Measurements from ENCODE around the gene CAPN8. TPM values are rescaled to one million over a fixed set of nuclear protein-coding genes. Genes with fewer than 3 reads are reported as not detected.

CAPN8 gene
- total RNA-seq, 1 experiment from 2014 or later = 94.7 TPM

GRCh38 chr1:223669003-223669795, 3.7 kb upstream of the CAPN8 start:
- Histone ChIP-seq H3K9me2 (ENCODE audit: insufficient read depth) (no peaks in the 10 kb centered on the region), H3K79me2 (ENCODE audit: low read depth) (peaks cover 12% of the 10 kb centered on the region), H3K4me2 (peak overlapping the region; percentile 84), H3K4me1 (replicated peaks; ENCODE audit: insufficient read depth) (peaks cover 68% of the 10 kb centered on the region), H3K27me3 (ENCODE audit: insufficient read depth, low read depth) (no peaks in the 10 kb centered on the region), H3F3A (ENCODE audit: insufficient read depth, low read depth) (peaks cover 33% of the 10 kb centered on the region), H3K36me3 (ENCODE audit: low read depth) (no peaks in the 10 kb centered on the region), H3K27ac (peak overlapping the region; percentile 27), H4K20me1 (ENCODE audit: insufficient read depth) (no peaks in the 10 kb centered on the region), H2AFZ (no peak overlapping the region), H3K9me3 (ENCODE audit: insufficient read depth, low read depth) (peaks cover 9% of the 10 kb centered on the region; the same call in 1 of the 2 replicates), H3K4me3 (no peak overlapping the region)
- DNase-seq = no peak
- ChIA-PET CTCF (interaction anchor here (1.0 to 1.2 kb wide), 2 partner anchors 113 to 930 kb away, joined by 3 to 4 read pairs; no protein-coding TSS in a partner anchor), POLR2A (ENCODE audit: unreplicated experiment) (no interaction called here)
- BruUV-seq (replicated peaks) = no TSS peak
- intact Hi-C loops (cut with micrococcal nuclease; ENCODE audit: unreplicated experiment) = loop anchor here (5.0 kb wide), 1 partner anchor 537 kb away; no protein-coding TSS in a partner anchor
- TF ChIP-seq CTCF (conservative IDR thresholded peaks at IDR 0.05) (no peak), EZH2 (IDR thresholded peaks at IDR 0.05; ENCODE audit: low read depth) (no peak)

- Histone ChIP-seq H2AFZ (no peak overlapping the region), H3K36me3 (ENCODE audit: low read depth) (peaks cover 4% of the 10 kb centered on the region; the same call in 1 of the 2 replicates), H4K20me1 (ENCODE audit: insufficient read depth) (no peaks in the 10 kb centered on the region), H3K27me3 (ENCODE audit: insufficient read depth, low read depth) (no peaks in the 10 kb centered on the region), H3K9me3 (ENCODE audit: insufficient read depth, low read depth) (no peaks in the 10 kb centered on the region), H3K79me2 (ENCODE audit: low read depth) (peaks cover 28% of the 10 kb centered on the region), H3K4me3 (no peak overlapping the region), H3K4me2 (peak overlapping the region; percentile 84), H3F3A (ENCODE audit: insufficient read depth, low read depth) (peaks cover 33% of the 10 kb centered on the region), H3K9me2 (ENCODE audit: insufficient read depth) (no peaks in the 10 kb centered on the region), H3K4me1 (replicated peaks; ENCODE audit: insufficient read depth) (peaks cover 83% of the 10 kb centered on the region), H3K27ac (peak overlapping the region; percentile 98)
- BruUV-seq (replicated peaks) = no TSS peak
- CTCF ChIA-PET = interaction anchor here (0.6 to 1.2 kb wide), 2 partner anchors 16 to 19 kb away, joined by 3 to 5 read pairs; no protein-coding TSS in a partner anchor
- peak; percentile 44 to 68 for DNase-seq
- TF ChIP-seq CTCF (conservative IDR thresholded peaks at IDR 0.05) (no peak), EZH2 (IDR thresholded peaks at IDR 0.05; ENCODE audit: low read depth) (no peak)
- POLR2A ChIA-PET (ENCODE audit: unreplicated experiment) = interaction anchor here (0.6 to 0.7 kb wide), 4 partner anchors 44 to 1251 kb away, joined by 3 to 34 read pairs (median 4); no protein-coding TSS in a partner anchor
- intact Hi-C loops (cut with micrococcal nuclease; ENCODE audit: unreplicated experiment) = loop anchor here (2.0 to 5.0 kb wide), 2 partner anchors 29 to 535 kb away; no protein-coding TSS in a partner anchor
These were observed 2.1 kb upstream of the CAPN8 start for GRCh38 chr1:223667484-223668182.

GRCh38 chr1:223664106-223664505, 1.4 kb downstream of the CAPN8 start:
- Histone ChIP-seq H3K27me3 (ENCODE audit: insufficient read depth, low read depth) (no peaks in the 10 kb centered on the region), H3K79me2 (ENCODE audit: low read depth) (peaks cover 63% of the 10 kb centered on the region), H3K27ac (no peak overlapping the region), H3K4me1 (replicated peaks; ENCODE audit: insufficient read depth) (peaks cover 97% of the 10 kb centered on the region), H3F3A (ENCODE audit: insufficient read depth, low read depth) (peaks cover 46% of the 10 kb centered on the region), H3K4me3 (peak overlapping the region; percentile 54), H3K36me3 (ENCODE audit: low read depth) (peaks cover 9% of the 10 kb centered on the region; the same call in 1 of the 2 replicates), H3K9me3 (ENCODE audit: insufficient read depth, low read depth) (no peaks in the 10 kb centered on the region), H3K4me2 (peak overlapping the region; percentile 84), H2AFZ (no peak overlapping the region), H3K9me2 (ENCODE audit: insufficient read depth) (no peaks in the 10 kb centered on the region), H4K20me1 (ENCODE audit: insufficient read depth) (no peaks in the 10 kb centered on the region)
- no peak for DNase-seq
- intact Hi-C loops (cut with micrococcal nuclease; ENCODE audit: unreplicated experiment) = no loop called here
- ChIA-PET CTCF (interaction anchor here (0.6 kb wide), 2 partner anchors 107 to 132 kb away, joined by 3 to 8 read pairs; no protein-coding TSS in a partner anchor), POLR2A (ENCODE audit: unreplicated experiment) (interaction anchor here (0.7 kb wide), 1 partner anchor 11 kb away, joined by 3 read pairs; no protein-coding TSS in a partner anchor)
- TSS peak; percentile 29 for BruUV-seq (replicated peaks)
- TF ChIP-seq EZH2 (IDR thresholded peaks at IDR 0.05; ENCODE audit: low read depth) (no peak), CTCF (conservative IDR thresholded peaks at IDR 0.05) (no peak)

Data from PC-9 (cell line).